Heart left ventricle (tissue), 16 donors: Measurements from ENCODE around the gene PCCA. TPM values are rescaled to one million over a fixed set of nuclear protein-coding genes. Genes with fewer than 3 reads are reported as not detected.

Experiments used
- ATAC-seq, 4 donors: fragments of 200-7000 bp; cut with Tn5 transposase; one replicate each; pipeline ENCODE4 v1.9.1; 2020 to 2022; ENCODE audit warnings: moderate library complexity in 4 of 4, mild to moderate bottlenecking in 3 of 4, moderate number of reproducible peaks in 1 of 4
- DNase-seq, 5 donors: peaks; one replicate each; pipeline ENCODE4 v3.0.0-alpha.2; 2020
- H3K27ac ChIP-seq, 12 donors: fragments of 200-600 bp; sonication (generic) in 4 of 12; one replicate each; pipeline versions ENCODE4 v1.5.0 to v1.8.0; 2016 to 2022; ENCODE audit warnings: mild to moderate bottlenecking in 2 of 12
- H3K27me3 ChIP-seq, 9 donors: fragments of 200-600 bp; sonication (generic) in 2 of 9; one replicate each; pipeline versions ENCODE4 v1.5.1 to v1.8.0; 2016 to 2022; ENCODE audit warnings: mild to moderate bottlenecking in 3 of 9
- H3K36me3 ChIP-seq, 9 donors: fragments of 200-600 bp; sonication (generic) in 2 of 9; one replicate each; pipeline versions ENCODE4 v1.5.0 to v1.8.0; 2018 to 2022; ENCODE audit warnings: mild to moderate bottlenecking in 2 of 9
- H3K4me1 ChIP-seq, 12 donors: fragments of 200-600 bp; sonication (generic) in 4 of 12; one replicate each; pipeline versions ENCODE4 v1.5.0 to v1.8.0; 2016 to 2022; ENCODE audit warnings: mild to moderate bottlenecking in 3 of 12
- H3K4me3 ChIP-seq, 12 donors: fragments of 200-600 bp; sonication (generic) in 4 of 12; one replicate each; pipeline versions ENCODE4 v1.5.0 to v1.8.0; 2017 to 2022; ENCODE audit warnings: mild to moderate bottlenecking in 9 of 12, moderate library complexity in 4 of 12
- H3K9me3 ChIP-seq, 12 donors: fragments of 200-600 bp; sonication (generic) in 4 of 12; one replicate each; pipeline versions ENCODE4 v1.5.0 to v1.8.0; 2016 to 2022; ENCODE audit warnings: mild to moderate bottlenecking in 1 of 12
- POLR2A ChIP-seq, 2 donors: fragments of 450-650 bp; IDR thresholded peaks; one replicate each; pipeline ENCODE4 v1.6.1; 2017; ENCODE audit warnings: antibody characterized with exemption in 2 of 2, mild to moderate bottlenecking in 2 of 2, moderate library complexity in 2 of 2
- WGBS, 4 donors: extraction: QIAGEN DNeasy Blood & Tissue Kit in 2 of 4; methylation state at CpG; one replicate each; pipeline versions ENCODE4 v1.1.5 to v1.1.7; 2013 to 2018; 5-methylcytosine and 5-hydroxymethylcytosine counted together
- intact Hi-C, 10 donors: fragments of 100-400 bp; cut with DNase I; formaldehyde crosslinking; loops; one replicate each; pipeline versions ENCODE4 v1.11.1 to v1.14.2; 2022
- polyA plus RNA-seq, 2 donors: library from polyadenylated mRNA; stranded (reverse); fragments of 200-250 nt; gene quantifications; one replicate each; pipeline ENCODE4 v1.2.3, GENCODE V29; 2013
- total RNA-seq, 9 donors: library from RNA; depleted of rRNA in 2 of 9; stranded (reverse); fragments of >200 nt in 2 of 9; fragmentation: NEBNext Ultra II Directional in 3 of 9; extraction: Animal tissue kit (Norgen Biotek cat#: 25700) in 3 of 9; gene quantifications; one replicate each; pipeline versions ENCODE4 v1.1.0 to v1.2.4, GENCODE V29; 2016 to 2023
- TF ChIP-seq, protein P1 (sequence below), 12 donors: fragments of 200-600 bp; sonication (generic) in 4 of 12; IDR thresholded peaks; one replicate each; pipeline versions ENCODE4 v1.5.0 to v1.8.0; 2018 to 2022; ENCODE audit warnings: antibody characterized with exemption in 12 of 12, mild to moderate bottlenecking in 5 of 12
- donor health status: ischemic (EF 13 %, LVEDD 7.1; RV severe dilation, severe dysfunction).
- donor health status: healthy with polysubstance abuse.
- donor health status: DM: no; HTN: yes; CAD: no.
- donor health status: DM: no; HTN: no; CAD: no.
- donor health status: ischemic (EF 25% LVEDD 6.9; RV normal size, moderate dysfunction).
- donor health status: ischemic (EF 25% LVEDD 5.7; RV mildly dilated, moderate dysfunction).
- donor health status: healthy.
- donor health status: DM: yes; HTN: yes; CAD: no.
- donor health status: ischemic (EF 35%, LVEDD 5.7; RV mildly dilated, moderate dysfunction).
- donor health status: nonischemic (EF 11% LVEDD 7.7; RV severe dilation, severe dysfunction).
- donor health status: DM: yes; HTN: yes; CAD: no.
- donor health status: PGD.
- donor health status: ischemic (EF 29% LVEDD 5.4; RV normal size, mild dysfunction).
- donor health status: nonischemic (EF 23%, LVEDD 6.1; RV moderate dilation, normal function).

Gene PCCA
- total and polyA plus RNA-seq, 11 donors: 25.6 to 67.0 (median 40.9) TPM

DNA sequence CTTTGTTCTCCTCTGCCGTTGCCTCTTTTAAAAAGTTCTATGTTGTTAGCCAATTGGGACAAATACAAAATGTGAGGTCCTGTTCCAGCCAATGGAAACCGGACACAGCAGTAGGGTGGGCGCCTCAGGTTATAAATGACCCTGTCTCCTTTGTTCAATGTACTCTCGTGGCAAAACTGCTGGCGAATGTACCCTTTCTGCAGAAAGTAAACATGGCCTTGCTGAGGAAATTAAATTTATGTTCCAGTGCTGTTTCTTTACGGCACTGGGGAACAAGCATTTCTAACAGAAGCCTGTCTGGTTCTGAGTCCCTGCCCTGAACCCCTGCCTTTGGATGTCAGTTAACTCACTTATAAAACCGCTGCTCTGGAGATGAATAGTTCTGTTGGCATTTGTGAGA, 140.7 kb downstream of the PCCA start:
- no peak for TF ChIP-seq POLR2A (IDR thresholded peaks at IDR 0.05)
- TF ChIP-seq, protein P1, sequence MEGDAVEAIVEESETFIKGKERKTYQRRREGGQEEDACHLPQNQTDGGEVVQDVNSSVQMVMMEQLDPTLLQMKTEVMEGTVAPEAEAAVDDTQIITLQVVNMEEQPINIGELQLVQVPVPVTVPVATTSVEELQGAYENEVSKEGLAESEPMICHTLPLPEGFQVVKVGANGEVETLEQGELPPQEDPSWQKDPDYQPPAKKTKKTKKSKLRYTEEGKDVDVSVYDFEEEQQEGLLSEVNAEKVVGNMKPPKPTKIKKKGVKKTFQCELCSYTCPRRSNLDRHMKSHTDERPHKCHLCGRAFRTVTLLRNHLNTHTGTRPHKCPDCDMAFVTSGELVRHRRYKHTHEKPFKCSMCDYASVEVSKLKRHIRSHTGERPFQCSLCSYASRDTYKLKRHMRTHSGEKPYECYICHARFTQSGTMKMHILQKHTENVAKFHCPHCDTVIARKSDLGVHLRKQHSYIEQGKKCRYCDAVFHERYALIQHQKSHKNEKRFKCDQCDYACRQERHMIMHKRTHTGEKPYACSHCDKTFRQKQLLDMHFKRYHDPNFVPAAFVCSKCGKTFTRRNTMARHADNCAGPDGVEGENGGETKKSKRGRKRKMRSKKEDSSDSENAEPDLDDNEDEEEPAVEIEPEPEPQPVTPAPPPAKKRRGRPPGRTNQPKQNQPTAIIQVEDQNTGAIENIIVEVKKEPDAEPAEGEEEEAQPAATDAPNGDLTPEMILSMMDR (IDR thresholded peaks at IDR 0.05): no peak
- no peak for DNase-seq
- Histone ChIP-seq H3K9me3 (no peaks in the 10 kb centered on the region), H3K27ac (no peak overlapping the region), H3K4me3 (no peak overlapping the region), H3K36me3 (no peaks in the 10 kb centered on the region), H3K27me3 (no peaks in the 10 kb centered on the region), H3K4me1 (peaks cover 0 to 16% (median 7%) of the 10 kb centered on the region in 12 donors)
- ATAC-seq: no peak
- intact Hi-C loops: loop anchor here in 5 of 10 donors (5.0 to 10.0 kb wide), 4 partner anchors 283 to 572 kb away; no protein-coding TSS in a partner anchor
- WGBS, 4 donors: 94 to 96% (median 95%) methylated on average over 7 of the region's 7 CpGs

DNA sequence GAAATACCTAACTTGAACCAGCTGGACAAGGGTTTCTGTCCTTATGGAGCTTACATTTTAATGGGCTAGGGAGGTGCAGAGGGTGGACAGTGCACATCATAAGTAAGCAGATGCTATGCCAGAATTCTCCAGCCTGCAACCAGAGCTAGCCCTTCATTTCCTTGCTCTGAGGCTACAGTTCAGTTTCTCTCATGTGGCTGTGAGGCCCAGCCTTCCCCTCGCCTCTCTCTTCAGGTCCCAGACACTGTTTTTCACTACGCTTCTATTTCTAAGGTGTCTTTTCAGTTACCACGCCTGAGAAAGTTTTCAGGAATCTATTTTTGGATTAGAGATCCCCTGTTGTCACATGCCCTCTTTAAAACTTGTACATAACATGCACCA, 141.9 kb downstream of the PCCA start:
- H3K9me3 ChIP-seq: no peaks in the 10 kb centered on the region
- no peak overlapping the region for H3K4me3 ChIP-seq
- WGBS, 4 donors: 56 to 73% (median 67%) methylated on average over 3 of the region's 3 CpGs
- no peaks in the 10 kb centered on the region for H3K27me3 ChIP-seq
- H3K27ac ChIP-seq: no peak overlapping the region
- intact Hi-C loops: loop anchor here in 5 of 10 donors (5.0 to 10.0 kb wide), 4 partner anchors 282 to 573 kb away; no protein-coding TSS in a partner anchor
- H3K4me1 ChIP-seq: peaks cover 0 to 25% (median 15%) of the 10 kb centered on the region in 12 donors
- no peak for DNase-seq
- no peaks in the 10 kb centered on the region for H3K36me3 ChIP-seq
- ATAC-seq: peak in 1 of 4 donors; percentile 22
- TF ChIP-seq POLR2A (IDR thresholded peaks at IDR 0.05): no peak
- TF ChIP-seq, protein P1 (IDR thresholded peaks at IDR 0.05): no peak

DNA sequence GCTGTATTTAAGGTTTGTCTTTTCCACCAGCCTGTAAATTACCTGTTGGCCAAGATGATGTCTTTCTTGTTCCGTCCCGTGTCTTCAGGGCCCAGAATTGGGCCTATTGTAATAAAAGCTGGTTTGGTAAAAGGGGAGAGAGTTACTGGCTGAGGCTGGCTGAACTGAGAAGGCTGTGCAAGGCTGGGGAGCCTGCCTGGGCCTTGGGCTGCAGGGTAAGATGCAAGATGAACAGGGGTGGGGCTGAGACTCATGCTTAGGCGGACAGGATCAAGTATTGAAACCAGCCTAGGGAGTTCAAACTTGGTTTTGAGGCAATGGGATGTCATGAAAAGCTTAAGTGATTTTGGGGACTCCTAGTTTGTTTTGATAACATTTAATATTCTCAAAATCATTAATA, 142.3 kb downstream of the PCCA start:
- WGBS, 4 donors: 91 to 95% (median 95%) methylated on average over 3 of the region's 3 CpGs
- no peak for DNase-seq
- ATAC-seq: no peak
- no peak overlapping the region for H3K4me3 ChIP-seq
- H3K27ac ChIP-seq: no peak overlapping the region
- peaks cover 0 to 28% (median 17%) of the 10 kb centered on the region in 12 donors for H3K4me1 ChIP-seq
- no peaks in the 10 kb centered on the region for H3K9me3 ChIP-seq
- TF ChIP-seq, protein P1 (IDR thresholded peaks at IDR 0.05): no peak
- TF ChIP-seq POLR2A (IDR thresholded peaks at IDR 0.05): no peak
- intact Hi-C loops: loop anchor here in 5 of 10 donors (5.0 to 10.0 kb wide), 4 partner anchors 281 to 574 kb away; no protein-coding TSS in a partner anchor
- no peaks in the 10 kb centered on the region for H3K27me3 ChIP-seq
- H3K36me3 ChIP-seq: no peaks in the 10 kb centered on the region

DNA sequence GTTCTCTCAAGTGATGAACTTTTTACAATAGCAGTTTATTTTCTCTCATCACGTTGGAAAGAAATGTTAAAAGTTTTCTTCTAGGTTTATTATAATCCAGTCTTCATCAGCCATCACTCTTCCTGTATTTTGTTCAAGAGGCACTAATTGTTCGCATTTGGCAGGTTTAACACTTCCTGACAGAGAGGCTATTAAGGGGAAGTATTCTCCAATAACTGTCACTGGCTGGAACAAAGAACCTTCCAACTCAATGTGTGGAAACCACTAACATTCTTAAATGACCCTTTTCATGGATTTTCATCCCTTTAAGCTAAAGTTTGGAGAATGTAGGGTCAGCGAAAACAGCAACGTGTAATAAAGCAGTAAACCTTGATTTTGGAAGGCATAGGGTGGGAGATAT, 145.1 kb downstream of the PCCA start:
- no peak for TF ChIP-seq POLR2A (IDR thresholded peaks at IDR 0.05)
- TF ChIP-seq, protein P1 (IDR thresholded peaks at IDR 0.05): no peak
- Histone ChIP-seq H3K36me3 (no peaks in the 10 kb centered on the region), H3K27ac (no peak overlapping the region), H3K4me1 (peaks cover 0 to 28% (median 17%) of the 10 kb centered on the region in 12 donors), H3K27me3 (no peaks in the 10 kb centered on the region), H3K9me3 (no peaks in the 10 kb centered on the region), H3K4me3 (no peak overlapping the region)
- peak in 1 of 4 donors; percentile 42 for ATAC-seq
- WGBS, 4 donors: 59 to 64% (median 63%) methylated on average over 4 of the region's 4 CpGs
- intact Hi-C loops: loop anchor here in 8 of 10 donors (2.0 to 10.0 kb wide), 7 partner anchors 278 to 577 kb away; no protein-coding TSS in a partner anchor
- no peak for DNase-seq
